ENCODE measurements around the gene UBAC1.
"Not testable (repeated sequence)": the region's sequence is repeated elsewhere in the genome, so short reads cannot be mapped to it uniquely, and the experiment has no call there.

The UBAC1 gene

GRCh38 chr9:135956802-135957174 is 4.4 kb downstream of the UBAC1 start:
- no peak for DNase-seq

- DNase-seq, result no peak
Observed at GRCh38 chr9:135955934-135956801, 5.0 kb downstream of the UBAC1 start.

- DNase-seq, result no peak
Observed at GRCh38 chr9:135952664-135953206, 8.4 kb downstream of the UBAC1 start.

GRCh38 chr9:135951889-135952663 is 9.1 kb downstream of the UBAC1 start:
- DNase-seq, result no peak

GRCh38 chr9:135951310-135951709 is 9.9 kb downstream of the UBAC1 start:
- not testable (repeated sequence) for DNase-seq

GRCh38 chr9:135950841-135951240 is 10.3 kb downstream of the UBAC1 start:
- DNase-seq, result not testable (repeated sequence)

- no peak for DNase-seq
Observed at GRCh38 chr9:135950135-135950682, 11.0 kb downstream of the UBAC1 start.

- no peak for DNase-seq
Observed at GRCh38 chr9:135949501-135950134, 11.6 kb downstream of the UBAC1 start.

GRCh38 chr9:135948968-135949367 is 12.2 kb downstream of the UBAC1 start:
- no peak for DNase-seq

GRCh38 chr9:135948446-135948845 is 12.7 kb downstream of the UBAC1 start:
- DNase-seq, result no peak

GRCh38 chr9:135947582-135947981 is 13.6 kb downstream of the UBAC1 start:
- no peak for DNase-seq

- not testable (repeated sequence) for DNase-seq
Observed at GRCh38 chr9:135947105-135947504, 14.1 kb downstream of the UBAC1 start.

- no peak for DNase-seq
Observed at GRCh38 chr9:135946392-135946994, 14.7 kb downstream of the UBAC1 start.

- no peak for DNase-seq
Observed at GRCh38 chr9:135945969-135946368, 15.2 kb downstream of the UBAC1 start.

GRCh38 chr9:135944444-135945252 is 16.5 kb downstream of the UBAC1 start:
- DNase-seq, result no peak

- not testable (repeated sequence) for DNase-seq
Observed at GRCh38 chr9:135943604-135944003, 17.6 kb downstream of the UBAC1 start.

GRCh38 chr9:135941288-135941995 is 19.7 kb downstream of the UBAC1 start:
- DNase-seq, result no peak

- peak; percentile 32 for DNase-seq
Observed at GRCh38 chr9:135939351-135940265, 21.6 kb downstream of the UBAC1 start.

All from stimulated activated CD4-positive, alpha-beta T cell treated with anti-CD3 and anti-CD28 coated beads, Interleukin-4, amount 100 ng/mL, for 1 hour (primary cell).